ENCODE results near the gene PPP1R16B. TPM values are rescaled to one million over a fixed set of nuclear protein-coding genes. Genes with fewer than 3 reads are reported as not detected.

PPP1R16B gene
- total and polyA plus RNA-seq, 10 of the 15 experiments (the other 5 are each of a cell fraction or from before 2014, with no cell fraction given), result 13.4 to 90.2 (median 66.7) TPM

DNA sequence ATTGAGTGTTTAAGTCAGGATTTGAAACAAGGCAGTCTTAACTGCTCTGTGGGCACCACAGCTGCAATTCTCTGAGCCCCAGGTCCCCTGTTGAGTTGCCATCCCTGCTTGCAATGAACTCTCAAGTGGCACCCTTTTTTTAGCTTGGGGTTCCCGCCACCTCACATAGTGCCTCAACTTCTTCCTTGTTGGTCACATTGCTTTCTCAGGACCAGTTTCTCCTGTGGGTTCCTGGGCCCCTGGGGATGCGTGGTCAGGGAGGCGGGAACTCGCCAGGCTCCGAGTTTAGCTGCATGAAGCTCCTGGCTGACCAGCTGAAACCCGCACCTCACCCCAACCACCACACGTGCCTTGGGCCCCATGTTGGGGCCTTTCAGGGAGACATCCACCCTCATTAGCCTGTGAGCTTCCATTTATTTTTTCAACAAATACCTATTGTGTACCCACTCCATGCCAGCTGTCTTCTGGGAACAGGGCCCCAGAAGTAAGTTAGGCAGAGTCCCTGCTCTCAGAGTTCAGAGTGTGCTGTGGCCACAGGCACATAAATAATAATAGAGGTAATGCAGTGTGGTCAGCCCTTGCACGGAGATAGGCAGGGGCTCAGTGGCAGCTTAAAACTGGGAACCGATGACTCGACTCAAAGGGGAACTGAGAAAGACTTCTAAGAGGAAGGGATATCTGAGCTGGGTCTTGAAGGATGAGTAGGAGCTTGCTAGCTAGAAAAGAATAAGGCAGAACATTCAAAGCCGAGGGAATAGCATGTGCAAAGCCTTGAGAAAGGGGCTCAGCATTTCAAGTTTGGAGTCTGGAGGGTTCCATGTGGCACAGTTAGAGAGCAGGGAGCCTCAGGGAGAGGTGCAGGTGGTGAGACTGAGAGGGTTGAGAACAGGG lies 86.8 kb downstream of the PPP1R16B start (continued):
- TF ChIP-seq PAX5 (IDR thresholded peaks at IDR 0.05; ENCODE audit: borderline replicate concordance, low read depth, low read length) (peak; percentile 71; the same call in 1 of the 2 replicates), MAX (IDR thresholded peaks at IDR 0.05; ENCODE audit: low read depth, low read length) (peak; percentile 42), BCL3 (IDR thresholded peaks at IDR 0.05; ENCODE audit: borderline replicate concordance, insufficient read depth, low read depth, low read length, poor library complexity, severe bottlenecking) (peak; percentile 55), IKZF1 (conservative IDR thresholded peaks at IDR 0.05) (peak; percentile 86), RUNX3 (IDR thresholded peaks at IDR 0.05; ENCODE audit: low read length) (peak; percentile 95), KAT2A (conservative IDR thresholded peaks at IDR 0.05; ENCODE audit: control insufficient read depth, low read depth, low read length) (no peak), RB1 (IDR thresholded peaks at IDR 0.05; ENCODE audit: borderline replicate concordance) (peak; percentile 80; the same call in 1 of the 2 replicates), ASH2L (IDR thresholded peaks at IDR 0.05; ENCODE audit: borderline replicate concordance, low read depth) (no peak), BMI1 (IDR thresholded peaks at IDR 0.05; ENCODE audit: borderline replicate concordance) (no peak), TCF12 (IDR thresholded peaks at IDR 0.05; ENCODE audit: low read depth, low read length) (0 out of 2 replicates have a peak, but pooled peaks have one; percentile 70), PML (IDR thresholded peaks at IDR 0.05; ENCODE audit: low read length) (no peak; the same call in 1 of the 2 replicates), ZBTB33 (IDR thresholded peaks at IDR 0.05) (no peak), HDAC2 (IDR thresholded peaks at IDR 0.05) (no peak), SRF (IDR thresholded peaks at IDR 0.05; ENCODE audit: low read depth in 2 of 2, low read length in 2 of 2) (0 out of 4 replicates have a peak, but pooled peaks of 1 of the 2 experiments have one; percentile 21), NR2F1 (conservative IDR thresholded peaks at IDR 0.05) (peak; percentile 60; the same call in 1 of the 2 replicates), RCOR1 (conservative IDR thresholded peaks at IDR 0.05; ENCODE audit: low read depth, low read length) (peak; percentile 92; the same call in 1 of the 2 replicates), NFXL1 (IDR thresholded peaks at IDR 0.05; ENCODE audit: borderline replicate concordance) (no peak), CHD2 (IDR thresholded peaks at IDR 0.05; ENCODE audit: borderline replicate concordance, low read depth, low read length) (no peak; the same call in 1 of the 2 replicates), SUZ12 (IDR thresholded peaks at IDR 0.05; ENCODE audit: unreplicated experiment) (no peak), SUPT20H (IDR thresholded peaks at IDR 0.05; ENCODE audit: borderline replicate concordance, control insufficient read depth, low read depth, low read length) (no peak), YBX1 (IDR thresholded peaks at IDR 0.05) (no peak)
- TF ChIP-seq, protein P1, sequence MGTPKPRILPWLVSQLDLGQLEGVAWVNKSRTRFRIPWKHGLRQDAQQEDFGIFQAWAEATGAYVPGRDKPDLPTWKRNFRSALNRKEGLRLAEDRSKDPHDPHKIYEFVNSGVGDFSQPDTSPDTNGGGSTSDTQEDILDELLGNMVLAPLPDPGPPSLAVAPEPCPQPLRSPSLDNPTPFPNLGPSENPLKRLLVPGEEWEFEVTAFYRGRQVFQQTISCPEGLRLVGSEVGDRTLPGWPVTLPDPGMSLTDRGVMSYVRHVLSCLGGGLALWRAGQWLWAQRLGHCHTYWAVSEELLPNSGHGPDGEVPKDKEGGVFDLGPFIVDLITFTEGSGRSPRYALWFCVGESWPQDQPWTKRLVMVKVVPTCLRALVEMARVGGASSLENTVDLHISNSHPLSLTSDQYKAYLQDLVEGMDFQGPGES (IDR thresholded peaks at IDR 0.05), result no peak
- TF ChIP-seq, protein P2, sequence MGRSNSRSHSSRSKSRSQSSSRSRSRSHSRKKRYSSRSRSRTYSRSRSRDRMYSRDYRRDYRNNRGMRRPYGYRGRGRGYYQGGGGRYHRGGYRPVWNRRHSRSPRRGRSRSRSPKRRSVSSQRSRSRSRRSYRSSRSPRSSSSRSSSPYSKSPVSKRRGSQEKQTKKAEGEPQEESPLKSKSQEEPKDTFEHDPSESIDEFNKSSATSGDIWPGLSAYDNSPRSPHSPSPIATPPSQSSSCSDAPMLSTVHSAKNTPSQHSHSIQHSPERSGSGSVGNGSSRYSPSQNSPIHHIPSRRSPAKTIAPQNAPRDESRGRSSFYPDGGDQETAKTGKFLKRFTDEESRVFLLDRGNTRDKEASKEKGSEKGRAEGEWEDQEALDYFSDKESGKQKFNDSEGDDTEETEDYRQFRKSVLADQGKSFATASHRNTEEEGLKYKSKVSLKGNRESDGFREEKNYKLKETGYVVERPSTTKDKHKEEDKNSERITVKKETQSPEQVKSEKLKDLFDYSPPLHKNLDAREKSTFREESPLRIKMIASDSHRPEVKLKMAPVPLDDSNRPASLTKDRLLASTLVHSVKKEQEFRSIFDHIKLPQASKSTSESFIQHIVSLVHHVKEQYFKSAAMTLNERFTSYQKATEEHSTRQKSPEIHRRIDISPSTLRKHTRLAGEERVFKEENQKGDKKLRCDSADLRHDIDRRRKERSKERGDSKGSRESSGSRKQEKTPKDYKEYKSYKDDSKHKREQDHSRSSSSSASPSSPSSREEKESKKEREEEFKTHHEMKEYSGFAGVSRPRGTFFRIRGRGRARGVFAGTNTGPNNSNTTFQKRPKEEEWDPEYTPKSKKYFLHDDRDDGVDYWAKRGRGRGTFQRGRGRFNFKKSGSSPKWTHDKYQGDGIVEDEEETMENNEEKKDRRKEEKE (IDR thresholded peaks at IDR 0.05), result no peak

All from GM12878 (cell line).